Activated naive CD4-positive, alpha-beta T cell treated with anti-CD3 and anti-CD28 coated beads for 36 hours (primary cell): Measurements from ENCODE around the gene CLCN5. TPM values are rescaled to one million over a fixed set of nuclear protein-coding genes. Genes with fewer than 3 reads are reported as not detected.

ENCODE experiments used
- CTCF ChIA-PET: fragments of 350-600 bp; sonication (Branson Sonifier 250); formaldehyde crosslinking; loops from one replicate; lab custom pipeline; 2021; ENCODE audit warnings: antibody characterized with exemption; lab: Charles Lee
- DNase-seq: peaks from one replicate; pipeline ENCODE4 v3.0.0-alpha.2; 2020
- H3K27ac Mint-ChIP-seq: one replicate; pipeline ENCODE4 v1.8.0; 2021; ENCODE audit warnings: mild to moderate bottlenecking, mixed read lengths
- H3K27me3 Mint-ChIP-seq: one replicate; pipeline ENCODE4 v1.8.0; 2021; ENCODE audit warnings: low read depth, mixed read lengths
- H3K36me3 Mint-ChIP-seq: one replicate; pipeline ENCODE4 v1.8.0; 2021; ENCODE audit warnings: low read depth, mixed read lengths
- H3K4me1 Mint-ChIP-seq: one replicate; pipeline ENCODE4 v1.8.0; 2021; ENCODE audit warnings: low read depth, mixed read lengths
- H3K4me3 Mint-ChIP-seq: one replicate; pipeline ENCODE4 v1.8.0; 2021; ENCODE audit warnings: mild to moderate bottlenecking, moderate library complexity, mixed read lengths
- H3K9me3 Mint-ChIP-seq: one replicate; pipeline ENCODE4 v1.8.0; 2021; ENCODE audit warnings: mixed read lengths
- intact Hi-C: fragments of 100-400 bp; cut with micrococcal nuclease; formaldehyde crosslinking; loops from one replicate; pipeline ENCODE4 v1.15.1; 2023
- microRNA-seq: library from miRNA; unstranded; fragments of <30 nt; microRNA quantifications from one replicate; pipeline ENCODE4 v1.2.0, GENCODE V29; 2022; ENCODE audit warnings: borderline microRNAs expressed, borderline replicate concordance
- total RNA-seq, 2 experiments: library from RNA; stranded (reverse); gene quantifications; one replicate each; pipeline ENCODE4 v1.2.3, GENCODE V29; 2021

CLCN5 gene
- total RNA-seq, 2 experiments from 2014 or later, result 2.6 to 3.6 TPM

- Mint-ChIP-seq H3K27me3 (no peaks in the 10 kb centered on the region), H3K4me1 (no peaks in the 10 kb centered on the region), H3K27ac (no peak overlapping the region), H3K4me3 (no peak overlapping the region), H3K9me3 (no peaks in the 10 kb centered on the region), H3K36me3 (no peaks in the 10 kb centered on the region)
- CTCF ChIA-PET, result no interaction called here
- intact Hi-C loops, result no loop called here
- DNase-seq, result no peak
Observed at GRCh38 chrX:50103866-50104566, 181.6 kb downstream of the CLCN5 start.

- DNase-seq, result no peak
- H3K27me3 Mint-ChIP-seq, result no peaks in the 10 kb centered on the region
- no peak overlapping the region for H3K27ac Mint-ChIP-seq
- H3K4me3 Mint-ChIP-seq, result no peak overlapping the region
- CTCF ChIA-PET, result no interaction called here
- H3K4me1 Mint-ChIP-seq, result no peaks in the 10 kb centered on the region
- intact Hi-C loops, result no loop called here
- H3K36me3 Mint-ChIP-seq, result no peaks in the 10 kb centered on the region
- H3K9me3 Mint-ChIP-seq, result no peaks in the 10 kb centered on the region
Observed at GRCh38 chrX:50106051-50106675, 183.8 kb downstream of the CLCN5 start.

GRCh38 chrX:50107470-50107869, 185.1 kb downstream of the CLCN5 start:
- CTCF ChIA-PET, result no interaction called here
- no peak for DNase-seq
- H3K4me3 Mint-ChIP-seq, result no peak overlapping the region
- H3K9me3 Mint-ChIP-seq, result no peaks in the 10 kb centered on the region
- no peaks in the 10 kb centered on the region for H3K4me1 Mint-ChIP-seq
- no peaks in the 10 kb centered on the region for H3K27me3 Mint-ChIP-seq
- H3K36me3 Mint-ChIP-seq, result no peaks in the 10 kb centered on the region
- H3K27ac Mint-ChIP-seq, result no peak overlapping the region
- intact Hi-C loops, result no loop called here

- intact Hi-C loops, result no loop called here
- H3K4me3 Mint-ChIP-seq, result no peak overlapping the region
- H3K4me1 Mint-ChIP-seq, result no peaks in the 10 kb centered on the region
- no peak overlapping the region for H3K27ac Mint-ChIP-seq
- CTCF ChIA-PET, result no interaction called here
- H3K27me3 Mint-ChIP-seq, result no peaks in the 10 kb centered on the region
- DNase-seq, result no peak
- no peaks in the 10 kb centered on the region for H3K36me3 Mint-ChIP-seq
- H3K9me3 Mint-ChIP-seq, result no peaks in the 10 kb centered on the region
Observed at GRCh38 chrX:50108264-50108663, 185.9 kb downstream of the CLCN5 start.

- CTCF ChIA-PET, result no interaction called here
- DNase-seq, result no peak
- no peaks in the 10 kb centered on the region for H3K4me1 Mint-ChIP-seq
- H3K4me3 Mint-ChIP-seq, result no peak overlapping the region
- no peaks in the 10 kb centered on the region for H3K27me3 Mint-ChIP-seq
- H3K36me3 Mint-ChIP-seq, result no peaks in the 10 kb centered on the region
- intact Hi-C loops, result no loop called here
- no peaks in the 10 kb centered on the region for H3K9me3 Mint-ChIP-seq
- no peak overlapping the region for H3K27ac Mint-ChIP-seq
Observed at GRCh38 chrX:50111742-50112141, 189.3 kb downstream of the CLCN5 start.

- Mint-ChIP-seq H3K36me3 (no peaks in the 10 kb centered on the region), H3K4me3 (no peak overlapping the region), H3K27me3 (no peaks in the 10 kb centered on the region), H3K4me1 (no peaks in the 10 kb centered on the region), H3K27ac (no peak overlapping the region), H3K9me3 (no peaks in the 10 kb centered on the region)
- intact Hi-C loops, result no loop called here
- DNase-seq, result no peak
- CTCF ChIA-PET, result no interaction called here
Observed at GRCh38 chrX:50114113-50114512, 191.7 kb downstream of the CLCN5 start.

- Mint-ChIP-seq H3K27ac (no peak overlapping the region), H3K4me1 (no peaks in the 10 kb centered on the region), H3K36me3 (no peaks in the 10 kb centered on the region), H3K27me3 (no peaks in the 10 kb centered on the region), H3K9me3 (no peaks in the 10 kb centered on the region), H3K4me3 (no peak overlapping the region)
- DNase-seq, result no peak
- CTCF ChIA-PET, result no interaction called here
- intact Hi-C loops, result no loop called here
Observed at GRCh38 chrX:50115973-50116372, 193.6 kb downstream of the CLCN5 start.

GRCh38 chrX:50117476-50117875, 195.1 kb downstream of the CLCN5 start:
- H3K4me1 Mint-ChIP-seq, result no peaks in the 10 kb centered on the region
- H3K36me3 Mint-ChIP-seq, result no peaks in the 10 kb centered on the region
- peak; percentile 4 for DNase-seq
- no peak overlapping the region for H3K4me3 Mint-ChIP-seq
- CTCF ChIA-PET, result interaction anchor here (0.6 to 0.7 kb wide), 2 partner anchors 45 to 215 kb away, joined by 3 read pairs; no protein-coding TSS in a partner anchor
- intact Hi-C loops, result no loop called here
- no peak overlapping the region for H3K27ac Mint-ChIP-seq
- H3K9me3 Mint-ChIP-seq, result no peaks in the 10 kb centered on the region
- peaks cover 3% of the 10 kb centered on the region for H3K27me3 Mint-ChIP-seq

- Mint-ChIP-seq H3K4me3 (no peak overlapping the region), H3K27me3 (peaks cover 6% of the 10 kb centered on the region), H3K27ac (no peak overlapping the region), H3K4me1 (no peaks in the 10 kb centered on the region), H3K9me3 (no peaks in the 10 kb centered on the region), H3K36me3 (no peaks in the 10 kb centered on the region)
- CTCF ChIA-PET, result no interaction called here
- intact Hi-C loops, result no loop called here
- no peak for DNase-seq
Observed at GRCh38 chrX:50125480-50125879, 203.1 kb downstream of the CLCN5 start.

GRCh38 chrX:50147972-50148371, 225.6 kb downstream of the CLCN5 start:
- no peaks in the 10 kb centered on the region for H3K36me3 Mint-ChIP-seq
- no peak overlapping the region for H3K27ac Mint-ChIP-seq
- H3K4me1 Mint-ChIP-seq, result no peaks in the 10 kb centered on the region
- CTCF ChIA-PET, result no interaction called here
- no peaks in the 10 kb centered on the region for H3K9me3 Mint-ChIP-seq
- no peaks in the 10 kb centered on the region for H3K27me3 Mint-ChIP-seq
- DNase-seq, result no peak
- H3K4me3 Mint-ChIP-seq, result no peak overlapping the region
- intact Hi-C loops, result no loop called here

Small RNA genes within 50 kb of the gene (microRNA-seq; reads per million reads assigned to microRNA genes)
- gene MIR188, result 515 reads per million, percentile 79 among the genes with 10 or more reads in this experiment
- gene MIR362, result 222 reads per million, percentile 70 among the genes with 10 or more reads in this experiment
- 9.3 reads per million, percentile 19 among the genes with 10 or more reads in this experiment for gene MIR500A
- 2.2 reads per million for gene MIR500B
- gene MIR501, result 102 reads per million, percentile 58 among the genes with 10 or more reads in this experiment
- gene MIR502, result 94.9 reads per million, percentile 57 among the genes with 10 or more reads in this experiment
- gene MIR532, result 977 reads per million, percentile 83 among the genes with 10 or more reads in this experiment
- 771 reads per million, percentile 81 among the genes with 10 or more reads in this experiment for gene MIR660

Other genes starting within 250 kb of the CLCN5 start
- gene PAGE1, start 226.6 kb upstream of the CLCN5 start, total RNA-seq, result not detected
- gene PAGE4, start 93.3 kb upstream of the CLCN5 start, total RNA-seq, result not detected
- 1 to 10 TPM; 1.7 to 1.9 TPM for gene USP27X, start 43.1 kb upstream of the CLCN5 start, total RNA-seq